ENCODE results near the gene ADGRB2.

ADGRB2 gene

DNA sequence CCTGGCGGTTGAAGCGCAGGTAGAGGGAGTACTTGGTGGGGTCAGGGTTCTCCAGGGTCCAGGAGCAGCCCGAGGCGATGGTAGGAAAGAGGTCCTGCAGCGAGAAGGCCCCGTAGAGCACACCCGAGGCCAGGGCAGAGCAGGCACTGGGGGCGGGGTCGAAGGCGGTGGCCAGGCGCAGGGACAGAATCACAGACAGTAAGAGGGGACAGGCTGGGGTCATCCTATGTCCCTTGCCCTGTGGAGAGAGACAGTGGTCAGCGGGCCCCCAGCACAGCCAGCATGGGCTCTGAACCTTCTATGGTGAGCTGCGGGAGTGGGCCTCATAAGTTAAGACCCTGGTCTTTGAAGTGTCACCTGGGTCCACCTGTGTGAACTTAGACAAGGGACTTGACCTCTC lies 7.6 kb downstream of the ADGRB2 start:
- Histone ChIP-seq H3K79me1 (ENCODE audit: low read length) (peaks cover 14% of the 10 kb centered on the region), H4K8ac (ENCODE audit: low read depth, low read length) (no peak overlapping the region), H3K4me1 (ENCODE audit: control insufficient read depth in 1 of 2, insufficient read depth in 2 of 2, low read length in 2 of 2) (peaks cover 35 to 39% of the 10 kb centered on the region in 2 experiments), H2AFZ (ENCODE audit: insufficient read depth, low read length, poor library complexity) (no peak overlapping the region), H3K14ac (ENCODE audit: low read length) (no peak overlapping the region), H3K4ac (ENCODE audit: low read depth, low read length) (no peak overlapping the region), H2AK5ac (ENCODE audit: low read length) (peak overlapping the region; percentile 61), H3K4me3 (ENCODE audit: low read depth, low read length) (no peak overlapping the region), H2BK5ac (ENCODE audit: low read depth, low read length, poor library complexity) (no peak overlapping the region), H3K27me3 (ENCODE audit: insufficient read depth, low read length) (no peaks in the 10 kb centered on the region), H3K9ac (ENCODE audit: low read length) (no peak overlapping the region), H4K12ac (ENCODE audit: low read depth, low read length) (no peak overlapping the region), H3K9me3 (ENCODE audit: insufficient read depth, low read depth, low read length) (peaks cover 4% of the 10 kb centered on the region), H2BK120ac (ENCODE audit: insufficient read depth, low read length, poor library complexity) (no peak overlapping the region), H3K23ac (ENCODE audit: low read length) (no peak overlapping the region), H3K27ac (ENCODE audit: low read depth, low read length) (no peak overlapping the region), H2BK12ac (ENCODE audit: low read length) (peak overlapping the region; percentile 20), H4K91ac (ENCODE audit: low read depth, low read length) (no peak overlapping the region), H3K4me2 (ENCODE audit: low read length) (no peak overlapping the region), H3K18ac (ENCODE audit: low read length) (no peak overlapping the region), H3K79me2 (ENCODE audit: control insufficient read depth, insufficient read depth, low read length, poor library complexity) (peaks cover 2% of the 10 kb centered on the region), H3K36me3 (ENCODE audit: control insufficient read depth in 1 of 2, insufficient read depth in 2 of 2, low read length in 2 of 2) (no peaks in the 10 kb centered on the region)
- no CpG with 5 or more reads among the region's 13 CpGs for WGBS (ENCODE audit: extremely low coverage, insufficient coverage, insufficient read length)
- DNase-seq, result no peak

DNA sequence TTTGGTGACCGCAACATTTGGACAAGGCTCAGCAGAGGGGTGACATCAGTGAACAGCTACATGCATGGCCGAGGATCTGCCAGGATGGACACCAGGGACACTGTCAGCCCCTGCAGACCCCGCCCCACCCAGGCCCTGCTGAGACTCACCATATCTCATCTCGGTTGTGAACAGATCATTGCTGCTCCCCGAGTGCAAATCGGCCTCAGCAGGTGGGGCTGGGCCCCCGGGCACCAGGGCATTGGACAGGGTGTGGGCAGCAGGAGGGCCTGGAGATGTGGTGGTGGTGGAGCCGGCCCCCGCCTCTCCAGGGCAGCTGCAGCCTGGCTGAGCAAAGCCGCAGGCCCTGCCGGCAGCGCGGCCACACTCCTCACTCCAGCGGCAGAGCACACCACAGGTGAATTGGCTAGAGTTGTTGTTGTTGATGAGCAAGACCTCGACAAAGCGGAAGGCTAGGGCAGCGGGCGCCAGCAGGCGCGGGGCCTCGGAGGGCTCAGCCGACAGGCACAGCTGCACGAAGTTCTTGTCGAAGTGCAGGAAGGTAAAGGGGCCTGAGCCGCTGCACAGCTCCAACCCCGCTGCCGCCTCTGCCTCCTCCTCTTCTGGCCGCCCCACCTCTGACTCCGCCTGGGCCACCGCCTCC lies 8.2 kb downstream of the ADGRB2 start:
- Histone ChIP-seq H2AFZ (ENCODE audit: insufficient read depth, low read length, poor library complexity) (no peak overlapping the region), H3K79me2 (ENCODE audit: control insufficient read depth, insufficient read depth, low read length, poor library complexity) (peaks cover 2% of the 10 kb centered on the region), H3K14ac (ENCODE audit: low read length) (peak overlapping the region; percentile 23), H3K4me3 (ENCODE audit: low read depth, low read length) (no peak overlapping the region), H2AK5ac (ENCODE audit: low read length) (peak overlapping the region; percentile 61), H3K23ac (ENCODE audit: low read length) (no peak overlapping the region), H3K36me3 (ENCODE audit: control insufficient read depth in 1 of 2, insufficient read depth in 2 of 2, low read length in 2 of 2) (no peaks in the 10 kb centered on the region), H4K12ac (ENCODE audit: low read depth, low read length) (no peak overlapping the region), H2BK5ac (ENCODE audit: low read depth, low read length, poor library complexity) (no peak overlapping the region), H3K4ac (ENCODE audit: low read depth, low read length) (no peak overlapping the region), H2BK120ac (ENCODE audit: insufficient read depth, low read length, poor library complexity) (peak overlapping the region; percentile 7), H3K18ac (ENCODE audit: low read length) (peak overlapping the region; percentile 19), H3K27me3 (ENCODE audit: insufficient read depth, low read length) (no peaks in the 10 kb centered on the region), H4K91ac (ENCODE audit: low read depth, low read length) (peak overlapping the region; percentile 20), H3K9me3 (ENCODE audit: insufficient read depth, low read depth, low read length) (peaks cover 4% of the 10 kb centered on the region), H3K27ac (ENCODE audit: low read depth, low read length) (peak overlapping the region; percentile 30), H4K8ac (ENCODE audit: low read depth, low read length) (no peak overlapping the region), H2BK12ac (ENCODE audit: low read length) (peak overlapping the region; percentile 20), H3K79me1 (ENCODE audit: low read length) (peaks cover 9% of the 10 kb centered on the region), H3K4me1 (ENCODE audit: control insufficient read depth in 1 of 2, insufficient read depth in 2 of 2, low read length in 2 of 2) (peaks cover 29 to 33% of the 10 kb centered on the region in 2 experiments), H3K9ac (ENCODE audit: low read length) (no peak overlapping the region), H3K4me2 (ENCODE audit: low read length) (no peak overlapping the region)
- WGBS (ENCODE audit: extremely low coverage, insufficient coverage, insufficient read length), result no CpG with 5 or more reads among the region's 30 CpGs
- peak; percentile 75 to 82 for DNase-seq

GRCh38 chr1:31755197-31755611 lies 8.9 kb downstream of the ADGRB2 start:
- Histone ChIP-seq H3K79me1 (ENCODE audit: low read length) (peaks cover 4% of the 10 kb centered on the region), H3K36me3 (ENCODE audit: control insufficient read depth in 1 of 2, insufficient read depth in 2 of 2, low read length in 2 of 2) (no peaks in the 10 kb centered on the region), H2AK5ac (ENCODE audit: low read length) (no peak overlapping the region), H3K18ac (ENCODE audit: low read length) (peak overlapping the region; percentile 10), H4K12ac (ENCODE audit: low read depth, low read length) (no peak overlapping the region), H3K4ac (ENCODE audit: low read depth, low read length) (no peak overlapping the region), H3K14ac (ENCODE audit: low read length) (no peak overlapping the region), H3K4me3 (ENCODE audit: low read depth, low read length) (no peak overlapping the region), H2AFZ (ENCODE audit: insufficient read depth, low read length, poor library complexity) (no peak overlapping the region), H3K4me1 (ENCODE audit: control insufficient read depth in 1 of 2, insufficient read depth in 2 of 2, low read length in 2 of 2) (peaks cover 28 to 32% of the 10 kb centered on the region in 2 experiments), H2BK12ac (ENCODE audit: low read length) (no peak overlapping the region), H3K79me2 (ENCODE audit: control insufficient read depth, insufficient read depth, low read length, poor library complexity) (no peaks in the 10 kb centered on the region), H2BK120ac (ENCODE audit: insufficient read depth, low read length, poor library complexity) (peak overlapping the region; percentile 4), H2BK5ac (ENCODE audit: low read depth, low read length, poor library complexity) (no peak overlapping the region), H3K27ac (ENCODE audit: low read depth, low read length) (peak overlapping the region; percentile 55), H3K4me2 (ENCODE audit: low read length) (peak overlapping the region; percentile 6), H3K9ac (ENCODE audit: low read length) (no peak overlapping the region), H3K27me3 (ENCODE audit: insufficient read depth, low read length) (no peaks in the 10 kb centered on the region), H3K23ac (ENCODE audit: low read length) (no peak overlapping the region), H4K8ac (ENCODE audit: low read depth, low read length) (peak overlapping the region; percentile 23), H4K91ac (ENCODE audit: low read depth, low read length) (peak overlapping the region; percentile 0), H3K9me3 (ENCODE audit: insufficient read depth, low read depth, low read length) (peaks cover 4% of the 10 kb centered on the region)
- DNase-seq, result peak; percentile 97
- WGBS (ENCODE audit: extremely low coverage, insufficient coverage, insufficient read length), result no CpG with 5 or more reads among the region's 9 CpGs

DNA sequence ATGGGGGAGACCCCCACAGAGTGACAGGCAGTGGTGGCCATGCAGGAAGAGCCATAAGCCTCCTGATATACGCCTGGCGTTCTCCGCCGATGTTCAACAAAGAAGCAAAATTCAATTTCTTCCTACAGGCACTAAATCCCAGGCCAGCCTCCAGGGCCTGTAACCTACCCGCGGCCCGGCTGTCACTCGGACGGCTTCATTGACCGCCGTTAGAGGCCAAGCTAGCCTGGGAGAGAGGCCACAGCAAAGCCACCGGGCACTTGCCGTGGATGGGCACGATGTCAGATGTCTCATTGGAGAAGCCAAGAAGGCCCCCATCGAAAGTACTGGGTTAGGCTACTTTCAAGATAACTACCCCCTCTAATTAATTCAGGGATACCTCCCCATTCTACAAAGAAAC lies 9.7 kb downstream of the ADGRB2 start:
- Histone ChIP-seq H3K79me1 (ENCODE audit: low read length) (peaks cover 3% of the 10 kb centered on the region), H3K4me3 (ENCODE audit: low read depth, low read length) (no peak overlapping the region), H3K18ac (ENCODE audit: low read length) (no peak overlapping the region), H3K4me1 (ENCODE audit: control insufficient read depth in 1 of 2, insufficient read depth in 2 of 2, low read length in 2 of 2) (peaks cover 24 to 26% of the 10 kb centered on the region in 2 experiments), H4K8ac (ENCODE audit: low read depth, low read length) (no peak overlapping the region), H2AFZ (ENCODE audit: insufficient read depth, low read length, poor library complexity) (no peak overlapping the region), H3K14ac (ENCODE audit: low read length) (peak overlapping the region; percentile 4), H4K91ac (ENCODE audit: low read depth, low read length) (no peak overlapping the region), H3K36me3 (ENCODE audit: control insufficient read depth in 1 of 2, insufficient read depth in 2 of 2, low read length in 2 of 2) (no peaks in the 10 kb centered on the region), H2AK5ac (ENCODE audit: low read length) (no peak overlapping the region), H3K79me2 (ENCODE audit: control insufficient read depth, insufficient read depth, low read length, poor library complexity) (no peaks in the 10 kb centered on the region), H2BK5ac (ENCODE audit: low read depth, low read length, poor library complexity) (no peak overlapping the region), H2BK120ac (ENCODE audit: insufficient read depth, low read length, poor library complexity) (no peak overlapping the region), H2BK12ac (ENCODE audit: low read length) (peak overlapping the region; percentile 29), H3K4me2 (ENCODE audit: low read length) (no peak overlapping the region), H3K4ac (ENCODE audit: low read depth, low read length) (no peak overlapping the region), H3K27ac (ENCODE audit: low read depth, low read length) (no peak overlapping the region), H3K27me3 (ENCODE audit: insufficient read depth, low read length) (no peaks in the 10 kb centered on the region), H4K12ac (ENCODE audit: low read depth, low read length) (no peak overlapping the region), H3K9ac (ENCODE audit: low read length) (no peak overlapping the region), H3K9me3 (ENCODE audit: insufficient read depth, low read depth, low read length) (peaks cover 4% of the 10 kb centered on the region), H3K23ac (ENCODE audit: low read length) (no peak overlapping the region)
- DNase-seq, result no peak
- WGBS (ENCODE audit: extremely low coverage, insufficient coverage, insufficient read length), result no CpG with 5 or more reads among the region's 15 CpGs
